HEK293 (cell line): Measurements from ENCODE around the gene ALDH2.
"Not testable (repeated sequence)": the region's sequence is repeated elsewhere in the genome, so short reads cannot be mapped to it uniquely, and the experiment has no call there.

Experiments used
- CTCF ChIA-PET: fragments of 350-600 bp; formaldehyde crosslinking; extraction: SDS; loops from one replicate; lab custom pipeline; 2021; ENCODE audit warnings: antibody characterized with exemption; lab: Yijun Ruan, JAX
- POLR2A ChIA-PET: fragments of 300-600 bp; formaldehyde crosslinking; extraction: SDS; loops from one replicate; lab custom pipeline; 2020; ENCODE audit warnings: antibody characterized with exemption, inconsistent platforms; lab: Yijun Ruan, JAX
- H3K27ac ChIP-seq: fragments of 200-500 bp; sonication (Bioruptor generic); 2 replicates; pipeline ENCODE4 v1.5.1; 2014; ENCODE audit warnings: low read depth, low read length, control low read depth, inconsistent platforms; ENCODE audit errors: extremely low read depth
- H3K36me3 ChIP-seq, 2 experiments: fragments of 200-500 bp in 1 of 2; sonication (Bioruptor generic) in 1 of 2; 1 replicate in 1 of 2; 2 replicates in 1 of 2; pipeline ENCODE4 v1.5.1; 2014 to 2017; ENCODE audit warnings: inconsistent platforms in 2 of 2, low read length in 2 of 2; ENCODE audit not compliant: control insufficient read depth in 2 of 2, insufficient read depth in 1 of 2
- H3K4me1 ChIP-seq: fragments of 200-500 bp; sonication (Bioruptor generic); 2 replicates; pipeline ENCODE4 v1.5.1; 2014; ENCODE audit warnings: mild to moderate bottlenecking, low read length, inconsistent platforms; ENCODE audit not compliant: control insufficient read depth, insufficient read depth
- H3K4me3 ChIP-seq: 2 replicates; pipeline ENCODE4 v1.5.1; 2011; ENCODE audit warnings: low read depth, mild to moderate bottlenecking, control low read depth, low read length, moderate library complexity
- H3K9me3 ChIP-seq: fragments of 200-500 bp; sonication (Bioruptor generic); 2 replicates; pipeline ENCODE4 v1.5.1; 2014; ENCODE audit warnings: low read depth, low read length, inconsistent platforms; ENCODE audit not compliant: control insufficient read depth, insufficient read depth
- GLIS1 ChIP-seq: fragments of 450-650 bp; formaldehyde crosslinking; IDR thresholded peaks from 2 replicates; pipeline ENCODE4 v1.5.1; 2016; ENCODE audit warnings: missing biosample characterization, missing genetic modification characterization
- INSM2 ChIP-seq: fragments of 450-650 bp; formaldehyde crosslinking; IDR thresholded peaks from 2 replicates; pipeline ENCODE4 v1.5.1; 2016; ENCODE audit warnings: missing biosample characterization, missing genetic modification characterization
- KLF8 ChIP-seq: fragments of 450-650 bp; formaldehyde crosslinking; IDR thresholded peaks from 2 replicates; pipeline ENCODE4 v1.5.1; 2016; ENCODE audit warnings: missing biosample characterization, missing genetic modification characterization
- WT1 ChIP-seq: fragments of 450-650 bp; formaldehyde crosslinking; IDR thresholded peaks from 2 replicates; pipeline ENCODE4 v1.5.1; 2016; ENCODE audit warnings: missing biosample characterization, missing genetic modification characterization
- ZFHX2 ChIP-seq: fragments of 450-650 bp; formaldehyde crosslinking; conservative IDR thresholded peaks from 2 replicates; pipeline ENCODE4 v1.5.1; 2016; ENCODE audit warnings: missing biosample characterization, missing genetic modification characterization
- ZNF155 ChIP-seq: fragments of 450-650 bp; formaldehyde crosslinking; IDR thresholded peaks from 2 replicates; pipeline ENCODE4 v1.5.1; 2016; ENCODE audit warnings: missing biosample characterization, missing genetic modification characterization
- ZNF2 ChIP-seq: fragments of 450-650 bp; formaldehyde crosslinking; IDR thresholded peaks from 2 replicates; pipeline ENCODE4 v1.5.1; 2016; ENCODE audit warnings: missing biosample characterization, missing genetic modification characterization
- ZNF23 ChIP-seq: fragments of 450-650 bp; formaldehyde crosslinking; IDR thresholded peaks from 2 replicates; pipeline ENCODE4 v1.5.1; 2016; ENCODE audit warnings: missing biosample characterization, missing genetic modification characterization, borderline replicate concordance
- ZNF280D ChIP-seq: fragments of 450-650 bp; formaldehyde crosslinking; IDR thresholded peaks from 2 replicates; pipeline ENCODE4 v1.5.1; 2016; ENCODE audit warnings: missing biosample characterization, missing genetic modification characterization
- ZNF335 ChIP-seq: fragments of 450-650 bp; formaldehyde crosslinking; conservative IDR thresholded peaks from 2 replicates; pipeline ENCODE4 v1.5.1; 2016; ENCODE audit warnings: missing biosample characterization, missing genetic modification characterization
- ZNF341 ChIP-seq: fragments of 450-650 bp; formaldehyde crosslinking; IDR thresholded peaks from 2 replicates; pipeline ENCODE4; 2016; ENCODE audit warnings: low read depth, missing biosample characterization, missing genetic modification characterization
- ZNF423 ChIP-seq: fragments of 450-650 bp; formaldehyde crosslinking; IDR thresholded peaks from 2 replicates; pipeline ENCODE4 v1.5.1; 2016; ENCODE audit warnings: missing biosample characterization, missing genetic modification characterization
- ZNF501 ChIP-seq: fragments of 450-650 bp; formaldehyde crosslinking; IDR thresholded peaks from 2 replicates; pipeline ENCODE4 v1.5.1; 2016; ENCODE audit warnings: missing biosample characterization, missing genetic modification characterization
- ZNF514 ChIP-seq: fragments of 450-650 bp; formaldehyde crosslinking; IDR thresholded peaks from 2 replicates; pipeline ENCODE4 v1.5.1; 2016; ENCODE audit warnings: missing biosample characterization, missing genetic modification characterization
- ZNF555 ChIP-seq: fragments of 450-650 bp; formaldehyde crosslinking; conservative IDR thresholded peaks from 2 replicates; pipeline ENCODE4 v1.5.1; 2017; ENCODE audit warnings: missing biosample characterization, mild to moderate bottlenecking, missing genetic modification characterization, inconsistent platforms
- ZNF561 ChIP-seq: fragments of 450-650 bp; IDR thresholded peaks from 2 replicates; pipeline ENCODE4 v1.5.1; 2018; ENCODE audit warnings: missing biosample characterization, missing genetic modification characterization, borderline replicate concordance
- ZNF585B ChIP-seq: fragments of 450-650 bp; formaldehyde crosslinking; IDR thresholded peaks from 2 replicates; pipeline ENCODE4 v1.5.1; 2016; ENCODE audit warnings: missing biosample characterization, missing genetic modification characterization
- ZNF600 ChIP-seq: fragments of 450-650 bp; formaldehyde crosslinking; IDR thresholded peaks from 2 replicates; pipeline ENCODE4 v1.5.1; 2016; ENCODE audit warnings: missing biosample characterization, missing genetic modification characterization
- TF ChIP-seq, protein P1 (sequence below): fragments of 450-650 bp; formaldehyde crosslinking; IDR thresholded peaks from 2 replicates; pipeline ENCODE4 v1.5.1; 2016; ENCODE audit warnings: missing biosample characterization, missing genetic modification characterization, low read depth

ALDH2 gene

DNA sequence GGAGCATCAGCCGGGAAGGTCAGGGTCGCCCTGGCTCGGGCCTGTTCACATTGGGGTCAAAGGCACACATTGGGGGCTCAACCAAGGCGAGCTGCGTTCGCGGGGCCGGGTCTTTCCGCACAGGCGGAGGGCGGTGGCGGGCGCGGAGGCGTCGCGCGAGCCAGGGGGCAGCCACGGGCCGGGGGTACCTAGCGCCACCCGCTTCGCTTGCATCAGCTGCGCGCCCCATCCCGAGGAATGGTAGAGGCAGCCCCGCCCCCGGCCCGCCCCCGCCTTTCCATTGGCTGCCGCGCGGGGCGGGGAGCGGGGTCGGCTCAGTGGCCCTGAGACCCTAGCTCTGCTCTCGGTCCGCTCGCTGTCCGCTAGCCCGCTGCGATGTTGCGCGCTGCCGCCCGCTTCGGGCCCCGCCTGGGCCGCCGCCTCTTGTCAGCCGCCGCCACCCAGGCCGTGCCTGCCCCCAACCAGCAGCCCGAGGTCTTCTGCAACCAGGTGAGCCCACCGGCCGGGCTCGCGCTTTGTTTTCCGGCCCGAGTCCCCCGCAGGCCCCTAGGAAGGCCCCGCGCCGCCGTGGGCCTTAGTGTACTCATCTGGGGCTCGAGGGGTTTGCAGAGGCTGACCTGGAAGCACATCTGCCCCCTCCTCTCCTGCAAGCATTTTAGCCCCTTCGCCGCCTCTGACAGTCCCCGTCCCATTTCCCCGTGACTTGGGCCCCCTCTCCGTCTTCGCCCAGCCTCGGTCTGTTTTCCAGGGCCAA is at the start of gene ALDH2 (continued):
- TF ChIP-seq ZNF341: 0 out of 2 replicates have a peak, but pooled peaks have one; percentile 10
- no peak for TF ChIP-seq ZNF555 (tag by site-specific recombination)
- TF ChIP-seq, protein P1, sequence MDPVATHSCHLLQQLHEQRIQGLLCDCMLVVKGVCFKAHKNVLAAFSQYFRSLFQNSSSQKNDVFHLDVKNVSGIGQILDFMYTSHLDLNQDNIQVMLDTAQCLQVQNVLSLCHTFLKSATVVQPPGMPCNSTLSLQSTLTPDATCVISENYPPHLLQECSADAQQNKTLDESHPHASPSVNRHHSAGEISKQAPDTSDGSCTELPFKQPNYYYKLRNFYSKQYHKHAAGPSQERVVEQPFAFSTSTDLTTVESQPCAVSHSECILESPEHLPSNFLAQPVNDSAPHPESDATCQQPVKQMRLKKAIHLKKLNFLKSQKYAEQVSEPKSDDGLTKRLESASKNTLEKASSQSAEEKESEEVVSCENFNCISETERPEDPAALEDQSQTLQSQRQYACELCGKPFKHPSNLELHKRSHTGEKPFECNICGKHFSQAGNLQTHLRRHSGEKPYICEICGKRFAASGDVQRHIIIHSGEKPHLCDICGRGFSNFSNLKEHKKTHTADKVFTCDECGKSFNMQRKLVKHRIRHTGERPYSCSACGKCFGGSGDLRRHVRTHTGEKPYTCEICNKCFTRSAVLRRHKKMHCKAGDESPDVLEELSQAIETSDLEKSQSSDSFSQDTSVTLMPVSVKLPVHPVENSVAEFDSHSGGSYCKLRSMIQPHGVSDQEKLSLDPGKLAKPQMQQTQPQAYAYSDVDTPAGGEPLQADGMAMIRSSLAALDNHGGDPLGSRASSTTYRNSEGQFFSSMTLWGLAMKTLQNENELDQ: no peak
- peak; percentile 66; the same call in 1 of the 2 replicates for TF ChIP-seq ZNF501
- TF ChIP-seq ZNF2: peak; percentile 54; the same call in 1 of the 2 replicates
- peak; percentile 91; the same call in 1 of the 2 replicates for TF ChIP-seq ZNF335 (tag by site-specific recombination)
- peak; percentile 82 for TF ChIP-seq ZNF561 (tag by site-specific recombination)
- no peak for TF ChIP-seq WT1 (tag by site-specific recombination)
- no peak for TF ChIP-seq ZNF514
- peak; percentile 86 for TF ChIP-seq ZFHX2 (tag by site-specific recombination)
- TF ChIP-seq ZNF23 (tag by site-specific recombination): no peak
- TF ChIP-seq GLIS1 (tag by site-specific recombination): peak; percentile 85
- TF ChIP-seq ZNF280D (tag by site-specific recombination): no peak
- TF ChIP-seq ZNF600: peak; percentile 47; the same call in 1 of the 2 replicates
- TF ChIP-seq INSM2 (tag by site-specific recombination): peak; percentile 57; the same call in 1 of the 2 replicates
- TF ChIP-seq ZNF155 (tag by site-specific recombination): no peak
- TF ChIP-seq ZNF585B (tag by site-specific recombination): 0 out of 2 replicates have a peak, but pooled peaks have one; percentile 24
- peak; percentile 80 for TF ChIP-seq ZNF423

DNA sequence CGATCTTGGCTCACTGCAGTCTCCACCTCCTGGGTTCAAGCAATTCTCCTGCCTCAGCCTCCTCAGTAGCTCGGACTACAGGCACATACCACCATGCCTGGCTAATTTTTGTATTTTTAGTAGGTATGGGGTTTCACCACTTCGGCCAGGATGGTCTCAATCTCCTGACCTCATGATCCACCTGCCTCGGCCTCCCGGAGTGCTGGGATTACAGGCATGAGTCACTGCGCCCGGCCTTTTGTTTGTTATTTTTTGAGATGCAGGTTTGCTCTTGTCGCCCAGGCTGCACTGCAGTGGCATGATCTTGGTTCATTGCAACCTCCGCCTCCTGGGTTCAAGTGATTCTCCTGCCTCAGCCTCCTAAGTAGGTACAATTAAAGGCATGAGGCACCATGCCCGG is 47.4 kb upstream of the ALDH2 start:
- H3K9me3 ChIP-seq, CTCF ChIA-PET, H3K4me3 ChIP-seq, POLR2A ChIA-PET, H3K4me1 ChIP-seq, H3K27ac ChIP-seq: not testable (repeated sequence)
- TF ChIP-seq KLF8 (tag by site-specific recombination) (0 out of 2 replicates have a peak, but pooled peaks have one; percentile 16), GLIS1 (tag by site-specific recombination) (peak; percentile 79)
- H3K36me3 ChIP-seq: peaks cover 24 to 33% of the 10 kb centered on the region in 2 experiments; a peak in 2 of 3 replicates
